ENCODE data around the gene TSC2.

Gene TSC2

DNA sequence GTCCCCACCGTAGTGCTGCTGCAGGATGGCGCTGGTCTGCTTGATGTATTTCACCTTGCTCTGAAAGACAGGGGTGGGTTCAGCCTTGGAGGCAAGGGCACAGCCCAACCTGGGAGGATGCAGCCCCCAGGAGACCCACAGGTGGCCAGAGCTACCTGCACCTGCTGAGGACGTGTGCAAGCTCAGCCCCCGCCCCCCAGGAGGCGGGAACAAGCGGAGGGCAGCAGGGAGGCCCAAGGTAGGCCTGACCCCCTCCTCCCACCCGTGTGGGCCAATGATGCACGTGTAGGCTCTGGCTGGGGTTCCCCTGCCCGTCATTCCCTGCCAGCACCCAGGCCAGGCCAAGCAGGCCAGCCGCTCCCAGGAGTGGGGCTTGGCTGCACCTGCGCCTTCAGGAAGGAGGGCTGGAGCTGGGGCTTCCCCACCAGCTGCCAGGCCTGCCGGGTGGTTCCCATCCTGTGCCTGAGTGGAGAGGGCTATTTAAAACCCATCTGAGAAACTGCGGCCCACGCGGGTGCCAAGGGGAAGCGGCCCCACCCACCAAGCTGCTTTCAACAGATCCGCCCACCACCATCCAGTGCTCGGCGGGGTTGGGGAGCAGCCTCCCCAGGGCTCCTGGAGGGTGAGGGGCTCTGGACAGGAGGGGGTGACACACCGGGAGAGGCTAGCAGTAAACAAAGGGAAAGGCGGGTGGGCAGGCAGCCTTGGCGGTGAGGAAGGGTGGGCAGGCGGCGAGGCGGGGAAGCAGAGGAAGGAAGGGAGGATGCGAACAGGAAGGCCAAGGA is 3.9 kb upstream of the TSC2 start:
- no peak for DNase-seq

DNA sequence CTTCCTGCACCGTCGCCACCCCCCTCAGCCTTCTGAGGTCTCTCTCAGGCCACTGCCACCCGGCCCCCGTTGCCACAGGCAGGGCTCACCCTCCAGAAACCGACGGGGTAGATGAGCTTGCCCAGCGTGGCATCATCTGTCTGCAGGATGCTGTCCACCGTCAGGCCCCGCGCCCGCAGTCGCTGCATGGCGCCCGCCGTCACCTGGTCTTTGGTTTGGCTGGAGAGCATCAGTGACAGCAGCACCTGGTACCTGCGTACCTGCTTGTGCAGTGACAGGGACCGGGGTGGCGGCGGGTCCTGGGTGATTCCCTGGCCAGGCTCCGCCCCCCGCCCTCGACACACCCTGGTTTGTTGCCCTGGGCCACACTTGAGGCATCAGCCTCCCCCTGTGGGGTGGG is 3.2 kb upstream of the TSC2 start:
- DNase-seq, result no peak

DNA sequence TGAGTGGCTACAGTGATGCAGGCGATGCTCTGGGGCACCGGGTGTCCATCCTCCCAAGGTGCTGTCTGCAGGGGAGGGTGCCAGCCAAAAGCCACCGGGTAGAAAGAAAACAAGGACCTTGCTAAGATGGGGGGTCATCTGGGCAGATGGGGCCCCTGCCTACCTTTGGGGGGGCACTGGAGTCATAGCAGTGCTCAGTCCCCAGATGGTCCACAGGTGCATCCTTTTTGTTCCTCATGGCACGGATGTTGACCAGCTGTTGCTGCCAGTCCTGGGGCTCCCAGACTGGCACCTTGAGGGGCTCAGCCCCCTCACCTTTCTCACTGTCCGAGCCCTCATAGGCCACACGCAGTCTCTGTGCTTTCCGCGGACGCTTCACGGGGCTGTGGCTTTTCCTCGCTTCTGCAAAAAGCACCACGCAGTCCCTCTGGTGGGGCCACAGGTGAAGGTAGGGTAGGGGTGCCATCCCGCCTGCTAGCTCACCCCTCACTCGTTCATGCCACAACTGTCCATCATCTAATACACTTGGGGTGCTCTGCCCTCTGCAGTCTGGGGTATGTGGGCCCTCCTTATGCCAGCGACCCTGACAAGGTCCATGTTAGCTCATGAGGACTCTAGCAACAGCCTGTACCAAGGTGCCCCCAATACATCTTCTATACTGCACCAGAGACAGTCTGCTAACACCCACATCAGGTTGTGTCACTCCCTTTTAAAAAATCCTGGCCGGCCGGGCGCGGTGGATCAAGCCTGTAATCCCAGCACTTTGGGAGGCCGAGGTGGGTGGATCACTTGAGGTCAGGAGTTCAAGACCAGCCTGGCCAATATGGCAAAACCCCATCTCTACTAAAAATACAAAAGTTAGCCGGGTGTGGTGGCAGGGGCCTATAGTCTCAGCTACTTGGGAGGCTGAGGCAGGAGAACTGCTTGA is 1.6 kb upstream of the TSC2 start:
- no peak for DNase-seq

DNA sequence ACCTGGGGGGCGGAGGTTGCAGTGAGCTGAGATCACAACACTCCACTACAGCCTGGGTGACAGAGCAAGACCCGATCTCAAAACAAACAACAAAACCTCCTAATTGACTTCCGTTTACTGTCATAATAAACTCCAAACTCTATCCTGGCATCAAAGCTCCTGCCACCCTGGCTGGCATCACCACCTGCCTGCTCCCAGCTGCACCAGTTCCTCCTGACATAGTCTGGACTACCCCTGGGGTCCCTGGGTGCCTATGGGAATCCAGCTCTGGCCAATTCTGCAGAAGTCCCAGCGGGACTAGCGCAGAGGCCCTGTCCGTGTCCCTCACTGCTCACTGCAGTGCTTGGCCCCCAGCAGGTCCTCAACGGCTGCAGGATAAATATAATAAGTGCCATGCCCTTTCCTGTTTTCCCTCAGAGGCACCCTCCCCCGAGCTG is 874 bp upstream of the TSC2 start:
- DNase-seq, result no peak

DNA sequence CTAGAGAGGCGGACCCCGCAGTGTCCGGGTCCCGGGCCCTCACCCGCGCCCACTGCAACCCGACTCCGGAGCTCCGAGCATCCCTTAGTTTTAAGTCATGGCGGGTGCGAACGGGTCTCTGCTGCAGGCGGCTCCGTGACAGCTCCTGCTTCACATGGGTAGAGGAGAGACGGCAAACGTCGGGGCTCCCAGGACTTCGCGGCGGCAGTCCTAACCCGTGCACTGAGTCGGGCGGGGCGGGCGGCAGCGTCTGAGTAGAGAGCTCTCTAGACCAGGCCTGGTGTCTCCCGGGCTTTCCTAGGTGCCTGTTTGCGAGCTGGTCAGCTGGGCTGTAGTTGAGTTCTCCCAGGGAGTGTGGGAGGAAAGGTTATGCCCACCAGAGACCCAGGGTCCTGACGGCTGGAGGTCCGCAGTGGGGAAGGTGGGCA is 345 bp downstream of the TSC2 start:
- DNase-seq, result no peak

DNA sequence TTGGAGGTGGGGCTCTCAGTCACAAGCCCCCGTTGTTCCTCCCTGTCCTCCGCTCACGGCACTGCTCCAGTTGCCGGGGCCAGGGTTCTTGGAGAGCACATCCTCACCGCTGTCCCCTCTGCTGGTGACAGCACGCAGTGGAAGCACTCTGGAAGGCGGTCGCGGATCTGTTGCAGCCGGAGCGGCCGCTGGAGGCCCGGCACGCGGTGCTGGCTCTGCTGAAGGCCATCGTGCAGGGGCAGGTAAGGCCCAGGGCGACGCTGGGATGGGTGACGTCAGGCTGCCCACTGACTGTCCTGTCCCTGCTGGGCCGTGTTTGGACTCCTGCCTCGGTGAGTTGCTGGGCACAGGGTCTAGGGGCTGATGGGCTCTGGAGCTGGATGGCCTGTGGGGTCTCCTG is 5.4 kb downstream of the TSC2 start:
- no peak for DNase-seq

DNA sequence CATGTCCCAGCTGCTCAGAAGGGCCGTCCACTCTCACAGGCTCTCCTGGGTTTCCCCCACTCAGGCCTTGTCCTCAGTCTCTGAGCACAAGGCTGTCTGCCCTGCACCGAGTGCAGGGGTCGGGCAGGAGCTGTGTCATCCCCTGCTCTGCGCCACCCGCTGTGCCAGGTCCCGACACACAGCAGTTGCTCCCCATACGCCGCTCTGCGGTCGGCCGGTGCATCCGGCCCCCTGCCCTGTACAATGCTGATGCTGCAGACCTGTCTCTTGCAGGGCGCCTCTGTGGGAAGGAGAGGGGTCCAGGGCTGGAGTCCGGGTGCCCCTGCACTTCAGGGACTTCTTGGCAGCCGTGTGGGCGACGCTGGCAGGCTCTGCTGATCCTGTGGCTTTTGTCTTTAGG is 6.1 kb downstream of the TSC2 start:
- DNase-seq, result no peak

DNA sequence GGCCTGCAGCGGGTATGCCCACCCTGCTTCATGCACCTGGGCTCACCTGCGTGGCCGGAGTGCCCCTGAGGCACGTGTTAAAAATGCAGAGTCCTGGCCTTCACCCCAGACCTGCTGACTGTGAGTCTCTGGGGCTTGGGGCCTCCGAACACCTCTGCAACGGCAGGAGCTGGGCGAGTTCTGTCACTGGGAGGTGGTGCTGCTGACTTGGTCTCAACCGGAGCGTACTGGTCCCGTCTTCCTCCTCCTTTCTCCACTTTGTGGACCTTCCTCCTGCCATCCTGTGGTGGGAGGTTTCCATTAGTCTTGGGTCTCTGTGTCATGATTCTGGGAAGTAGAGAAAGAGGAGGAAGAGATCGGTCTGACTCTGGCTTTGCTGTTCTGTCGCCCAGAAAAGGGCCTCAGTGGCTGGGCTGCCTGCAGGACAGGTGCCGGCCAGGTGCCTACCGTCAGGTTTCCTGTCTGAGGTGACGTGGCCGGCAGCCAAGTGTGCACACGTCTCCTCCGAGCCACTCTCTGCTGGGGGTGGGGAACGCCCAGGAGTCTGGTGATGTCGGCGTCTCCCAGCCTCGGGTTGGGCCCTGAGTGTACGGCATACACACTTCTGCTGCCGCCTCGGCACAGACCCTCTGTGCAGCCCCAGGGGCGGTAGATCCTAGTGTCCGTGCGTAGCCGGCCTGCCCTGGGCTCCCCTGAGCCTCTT is 6.9 kb downstream of the TSC2 start:
- no peak for DNase-seq

DNA sequence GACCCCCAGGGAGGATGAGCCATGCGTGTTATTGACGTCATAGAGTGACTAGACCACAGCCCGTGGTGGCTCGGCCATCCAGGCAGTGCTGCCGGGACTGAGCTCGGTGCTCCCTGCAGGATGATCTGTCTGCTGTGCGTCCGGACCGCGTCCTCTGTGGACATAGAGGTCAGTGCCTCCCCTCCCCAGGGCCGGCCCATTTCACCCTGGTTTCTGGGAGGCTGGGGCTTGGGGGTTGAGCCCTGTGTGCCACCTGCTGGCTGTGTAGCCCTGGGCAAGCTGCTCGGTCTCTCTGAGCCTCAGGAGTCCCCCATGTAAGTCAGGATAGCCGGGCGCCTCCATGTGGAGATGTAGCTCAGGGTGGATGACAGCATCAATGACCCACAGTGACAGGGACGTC is 8.3 kb downstream of the TSC2 start:
- no peak for DNase-seq

DNA sequence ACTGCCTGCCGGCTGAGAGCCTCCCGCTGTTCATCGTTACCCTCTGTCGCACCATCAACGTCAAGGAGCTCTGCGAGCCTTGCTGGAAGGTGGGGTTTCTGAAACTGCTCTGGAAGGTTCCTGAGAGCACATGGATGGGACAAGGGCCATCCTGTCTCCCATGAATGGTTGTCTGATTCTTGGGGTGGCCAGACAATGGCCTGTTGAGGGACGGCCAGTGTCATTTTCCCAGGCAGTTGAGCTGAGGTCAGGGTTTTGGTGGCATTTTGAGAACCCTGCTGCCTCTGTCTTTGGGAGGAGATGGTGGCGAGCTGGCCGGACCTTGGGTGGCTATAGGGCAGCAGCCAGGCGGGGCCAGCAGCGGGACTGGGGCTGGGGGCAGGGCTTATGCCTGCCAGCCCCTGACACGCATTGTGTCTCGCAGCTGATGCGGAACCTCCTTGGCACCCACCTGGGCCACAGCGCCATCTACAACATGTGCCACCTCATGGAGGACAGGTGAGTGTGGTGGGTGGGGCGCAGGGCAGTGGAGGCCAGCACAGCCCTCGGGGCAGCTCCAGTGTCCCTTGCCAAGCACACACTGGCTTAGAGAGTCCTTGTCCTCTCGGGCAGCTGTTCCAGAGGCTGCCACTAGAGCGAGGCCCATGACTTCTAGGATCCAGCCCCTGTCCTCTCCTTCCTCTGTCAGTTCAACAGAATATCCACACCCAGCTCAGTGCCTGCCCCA is 9.1 kb downstream of the TSC2 start:
- DNase-seq, result no peak

DNA sequence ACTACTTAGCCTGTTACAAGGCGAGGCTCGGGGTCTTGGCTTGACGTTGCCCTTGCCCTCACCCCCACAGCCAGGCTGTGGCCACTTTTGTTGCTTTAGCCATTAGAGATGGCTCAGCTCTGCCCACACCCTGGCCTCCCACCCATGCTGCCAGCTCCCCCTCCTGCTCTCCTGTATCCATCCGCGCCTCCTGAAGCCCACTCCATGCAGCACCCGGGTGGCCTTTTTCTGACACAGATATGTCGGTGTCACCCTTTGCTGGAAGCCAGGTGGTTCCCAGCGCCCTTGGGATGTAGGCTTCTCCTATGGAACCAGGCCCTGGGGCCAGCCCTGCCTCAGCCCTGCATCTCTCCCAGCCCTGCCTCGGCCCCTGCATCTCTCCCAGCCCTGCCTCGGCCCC is 9.7 kb downstream of the TSC2 start:
- no peak for DNase-seq

DNA sequence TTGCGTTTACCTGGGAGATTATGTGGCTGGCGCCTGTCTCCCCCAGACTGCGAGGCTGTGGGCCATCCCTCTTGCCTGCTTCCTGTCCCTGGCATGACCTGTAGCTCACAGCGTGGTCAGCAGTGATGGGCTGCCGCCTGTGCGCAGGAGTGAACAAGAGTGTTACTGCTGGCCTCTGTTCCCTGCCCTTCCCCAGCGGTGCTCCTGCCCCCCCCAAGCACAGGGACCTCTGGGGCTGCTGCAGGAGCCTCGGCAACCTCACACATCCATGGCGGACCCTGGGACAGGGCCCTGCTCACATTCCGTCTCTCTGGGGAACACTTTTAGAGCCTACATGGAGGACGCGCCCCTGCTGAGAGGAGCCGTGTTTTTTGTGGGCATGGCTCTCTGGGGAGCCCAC is 10.6 kb downstream of the TSC2 start:
- DNase-seq, result no peak

DNA sequence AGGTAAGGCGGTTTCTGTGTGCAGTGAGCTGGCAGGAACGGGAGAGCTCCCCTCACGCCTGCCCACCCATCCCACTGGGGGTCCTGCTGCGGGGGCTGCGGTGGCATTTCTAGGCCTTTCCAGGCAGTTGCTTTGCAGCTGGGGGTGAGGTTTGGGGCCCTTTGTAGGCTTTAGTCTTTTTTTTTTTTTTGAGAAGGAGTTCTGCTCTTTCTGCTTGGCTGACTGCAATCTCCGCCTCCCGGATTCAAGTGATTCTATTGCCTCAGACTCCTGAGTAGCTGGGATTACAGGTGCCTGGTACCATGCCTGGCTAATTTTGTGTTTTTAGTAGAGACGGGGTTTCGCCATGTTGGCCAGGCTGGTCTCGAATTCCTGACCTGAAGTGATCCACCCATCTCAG is 11.1 kb downstream of the TSC2 start:
- no peak for DNase-seq

DNA sequence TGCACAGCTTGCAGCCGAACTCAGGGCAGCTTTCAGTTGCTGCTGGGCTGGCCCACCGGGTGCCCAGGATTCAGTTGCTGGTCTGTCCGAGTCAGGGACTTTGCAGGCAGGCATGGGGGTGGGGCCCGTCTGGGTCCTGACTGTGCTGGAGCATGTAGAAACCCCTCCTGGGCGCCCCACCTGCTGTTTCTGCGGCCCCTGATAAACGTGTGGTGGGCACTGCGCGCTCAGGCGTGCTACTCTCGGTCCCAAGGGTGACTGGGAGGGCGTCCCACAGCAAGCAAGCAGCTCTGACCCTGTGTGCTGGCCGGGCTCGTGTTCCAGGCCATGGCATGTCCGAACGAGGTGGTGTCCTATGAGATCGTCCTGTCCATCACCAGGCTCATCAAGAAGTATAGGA is 12.6 kb downstream of the TSC2 start:
- DNase-seq, result no peak

DNA sequence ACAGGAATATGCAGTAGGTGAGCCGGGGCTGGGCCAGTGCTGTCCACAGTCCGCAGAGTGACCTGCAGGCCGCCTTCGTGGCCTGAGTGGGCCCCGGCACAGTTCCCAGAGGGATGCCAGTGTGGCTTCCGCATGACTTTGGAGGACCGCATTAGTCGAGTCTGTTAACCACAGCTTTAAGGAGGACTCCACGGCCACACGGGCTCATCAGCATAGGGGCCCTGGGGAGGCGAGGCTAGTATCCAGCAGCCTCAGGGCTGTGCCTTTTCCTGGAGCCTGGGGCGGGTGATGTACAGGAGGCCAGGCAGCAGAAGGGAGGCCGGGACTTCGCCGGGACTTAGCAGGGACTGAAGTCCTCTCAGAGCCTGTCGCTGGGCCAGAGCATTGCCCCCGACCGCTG is 13.2 kb downstream of the TSC2 start:
- no peak for DNase-seq

DNA sequence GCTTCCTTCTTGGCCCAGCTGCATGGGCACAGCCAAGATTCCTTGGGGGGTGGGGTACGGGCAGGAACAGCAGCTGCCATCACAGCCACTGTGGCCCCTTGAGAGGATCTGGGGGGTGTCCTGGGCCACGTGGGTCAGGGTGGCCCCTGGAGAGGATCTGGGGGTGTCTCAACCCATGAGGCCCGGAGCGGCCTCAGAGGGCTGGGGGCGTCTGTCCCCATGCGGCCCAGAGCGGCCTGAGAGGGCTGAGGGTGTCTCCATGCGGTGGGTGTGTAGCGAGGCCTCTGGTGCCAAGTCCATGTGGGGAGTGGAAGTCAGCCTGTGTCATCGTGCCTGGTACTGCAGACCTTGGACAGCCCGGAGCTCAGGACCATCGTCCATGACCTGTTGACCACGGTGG is 13.7 kb downstream of the TSC2 start:
- no peak for DNase-seq

DNA sequence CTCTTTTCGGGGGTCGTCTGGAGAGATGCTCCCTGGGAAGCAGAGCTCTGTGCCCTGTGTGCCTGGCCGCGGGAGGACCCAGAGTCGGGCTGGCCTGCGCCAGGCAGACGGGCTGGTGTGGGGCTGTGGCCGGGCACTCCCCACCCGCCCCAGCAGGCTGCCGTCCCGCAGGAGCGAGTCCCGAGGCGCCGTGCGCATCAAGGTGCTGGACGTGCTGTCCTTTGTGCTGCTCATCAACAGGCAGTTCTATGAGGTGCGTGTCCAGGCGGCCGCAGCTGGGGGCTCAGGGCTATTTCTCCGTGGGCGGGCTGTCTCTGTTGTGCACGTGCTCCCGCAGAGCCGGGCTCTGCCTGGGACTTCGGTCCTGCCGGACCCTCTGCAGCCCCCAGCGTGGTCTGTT is 15.0 kb downstream of the TSC2 start:
- no peak for DNase-seq

DNA sequence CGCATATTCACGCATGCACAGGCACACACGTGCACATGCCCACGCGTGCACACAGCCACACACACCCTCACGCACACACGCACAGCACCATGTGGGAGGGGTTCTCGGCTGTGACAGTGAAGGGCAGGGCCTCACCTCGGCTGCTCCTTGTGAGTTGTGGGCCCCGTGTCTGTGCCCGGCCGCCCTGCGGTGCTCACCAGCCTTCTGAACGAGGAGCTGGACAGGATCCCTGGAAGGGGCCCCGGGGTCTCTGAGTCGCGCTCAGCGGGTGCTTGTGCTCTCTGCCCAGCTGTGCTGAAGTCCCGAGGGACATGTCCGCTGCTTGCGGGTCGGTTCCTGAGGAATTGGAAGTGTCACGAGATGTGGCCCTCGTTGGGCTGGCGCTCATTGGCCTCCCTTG is 16.1 kb downstream of the TSC2 start:
- DNase-seq, result no peak

DNA sequence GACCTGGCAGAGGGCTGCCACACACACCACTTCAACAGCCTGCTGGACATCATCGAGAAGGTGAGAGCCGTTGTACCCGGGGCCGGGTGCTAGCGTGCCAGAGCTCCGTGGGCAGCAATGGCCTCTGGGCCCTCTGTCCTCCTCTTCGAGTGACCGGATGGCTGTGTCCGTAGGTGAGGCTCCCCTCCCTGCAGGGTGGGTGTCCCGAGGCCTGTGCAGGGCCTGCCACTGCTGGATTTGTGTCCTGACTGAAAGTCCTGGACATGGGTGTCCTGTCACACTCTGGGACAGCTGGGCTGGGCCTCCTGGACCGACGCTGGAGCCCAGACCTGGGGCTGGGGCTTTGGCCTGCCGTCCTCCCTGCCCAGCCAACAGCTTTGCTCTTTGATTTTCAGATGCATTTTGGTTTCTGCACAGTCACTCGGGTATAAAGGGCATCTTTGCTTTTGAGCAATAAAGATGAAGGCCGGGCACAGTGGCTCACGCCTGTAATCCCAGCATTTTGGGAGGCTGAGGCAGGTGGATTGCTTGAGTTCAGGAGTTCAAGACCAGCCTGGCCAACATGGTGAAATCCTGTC is 16.7 kb downstream of the TSC2 start:
- no peak for DNase-seq

DNA sequence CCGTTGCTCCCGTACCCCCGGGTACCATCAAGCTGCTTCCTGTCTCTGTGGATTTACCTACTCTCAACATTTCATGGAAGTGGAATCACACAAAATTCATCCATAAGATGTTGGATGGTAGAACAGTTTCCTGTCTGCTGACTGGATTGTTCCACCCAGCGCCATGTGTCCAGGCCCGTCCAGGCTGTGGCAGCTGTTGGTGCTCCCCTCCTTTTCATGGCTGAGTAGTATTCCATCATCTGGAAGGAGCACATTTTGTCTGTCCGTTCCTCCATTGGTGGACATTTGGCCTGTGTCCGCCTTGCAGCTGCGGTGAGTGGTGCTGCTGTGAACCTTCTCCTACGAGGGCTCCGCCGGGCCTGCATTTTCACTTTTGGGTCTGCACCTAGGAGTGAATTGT is 18.4 kb downstream of the TSC2 start:
- DNase-seq, result no peak

DNA sequence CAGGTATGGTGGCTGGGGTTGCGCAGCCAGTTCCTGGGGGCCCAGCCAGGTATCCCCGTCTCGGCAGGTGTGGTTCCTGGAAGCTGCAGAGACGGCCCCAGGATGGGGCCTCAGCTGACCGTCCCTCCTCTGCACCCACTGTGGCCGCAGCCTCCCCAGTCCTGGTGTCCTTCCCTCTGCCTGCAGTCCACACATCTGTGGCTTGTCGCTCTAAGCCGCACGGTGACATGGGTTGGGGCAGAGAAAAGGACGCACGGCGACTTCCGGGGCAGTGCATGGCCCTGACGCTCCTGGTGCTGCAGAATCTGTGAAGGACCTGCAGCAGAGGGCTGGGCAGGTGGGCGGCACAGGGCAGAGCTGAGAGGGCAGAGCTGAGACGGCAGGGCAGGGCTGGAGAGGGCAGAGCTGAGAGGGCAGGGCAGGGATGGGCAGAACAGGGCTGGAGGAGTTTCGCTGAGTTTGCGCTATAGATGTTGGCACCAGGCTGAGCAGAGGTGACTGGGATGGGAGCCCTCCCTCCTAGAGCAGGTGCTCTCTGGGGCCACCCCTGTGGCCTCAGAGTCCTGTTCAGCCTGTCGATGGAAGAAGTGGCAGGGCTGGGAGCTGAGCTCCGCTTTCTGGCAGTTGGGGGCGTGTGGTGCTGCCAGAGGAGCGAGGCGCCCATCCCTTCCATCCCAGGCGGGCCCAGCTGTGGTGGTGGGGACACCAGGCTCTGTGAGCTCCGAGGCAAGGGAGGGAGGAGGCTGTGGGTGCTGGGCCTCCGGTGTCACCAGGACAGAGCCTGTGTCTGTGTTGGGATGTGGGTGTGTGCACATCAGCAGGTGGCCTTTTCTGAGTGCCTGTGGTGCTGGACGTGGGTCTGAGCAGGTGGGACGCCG is 23.0 kb downstream of the TSC2 start:
- DNase-seq, result no peak
